Breast epithelium (tissue), 4 donors: Measurements from ENCODE around the gene OR51I2. TPM values are rescaled to one million over a fixed set of nuclear protein-coding genes. Genes with fewer than 3 reads are reported as not detected.

Experiments
- DNase-seq, 2 donors: peaks; one replicate each; pipeline ENCODE4 v3.0.0-alpha.2; 2019; ENCODE audit warnings: low spot score in 2 of 2
- H3K27ac ChIP-seq, 2 donors: fragments of 200-600 bp; sonication (generic) in 1 of 2; one replicate each; pipeline ENCODE4 v1.5.1; 2016 to 2019; ENCODE audit warnings: mild to moderate bottlenecking in 1 of 2
- H3K27me3 ChIP-seq, 2 donors: fragments of 200-600 bp; sonication (generic) in 1 of 2; one replicate each; pipeline versions ENCODE4 v1.5.1 to v1.6.0; 2017 to 2019; ENCODE audit warnings: control low read depth in 1 of 2, mild to moderate bottlenecking in 1 of 2
- H3K36me3 ChIP-seq: fragments of 200-600 bp; one replicate; pipeline ENCODE4 v1.5.1; 2019
- H3K4me1 ChIP-seq, 2 donors: fragments of 200-600 bp; sonication (generic); one replicate each; pipeline ENCODE4 v1.5.1; 2016 to 2019; ENCODE audit warnings: control low read depth in 1 of 2
- H3K4me3 ChIP-seq, 3 donors: fragments of 200-600 bp; sonication (generic); 1 replicate in 2 of 3; 2 replicates in 1 of 3; pipeline ENCODE4 v1.5.1; 2016 to 2019; ENCODE audit warnings: mild to moderate bottlenecking in 3 of 3, moderate library complexity in 2 of 3
- H3K9me3 ChIP-seq, 2 donors: fragments of 200-600 bp; sonication (generic) in 1 of 2; one replicate each; pipeline ENCODE4 v1.5.1; 2016 to 2019; ENCODE audit warnings: control low read depth in 1 of 2
- POLR2A ChIP-seq: fragments of 450-650 bp; IDR thresholded peaks from one replicate; pipeline ENCODE4 v1.6.1; 2016; ENCODE audit warnings: antibody characterized with exemption, mild to moderate bottlenecking, moderate library complexity
- POLR2AphosphoS5 ChIP-seq, 3 donors: sonication (generic); formaldehyde crosslinking; IDR thresholded peaks; one replicate each; pipeline ENCODE4 v1.6.1; 2017; ENCODE audit warnings: antibody characterized with exemption in 3 of 3
- intact Hi-C: fragments of 100-400 bp; cut with DNase I; formaldehyde crosslinking; loops from one replicate; pipeline ENCODE4 v1.15.1; 2023; ENCODE audit warnings: low total_unique reads
- total RNA-seq, 3 donors: library from RNA; depleted of rRNA; stranded (reverse); fragments of >200 nt; gene quantifications; one replicate each; pipeline ENCODE4 v1.1.0, GENCODE V29; 2016
- TF ChIP-seq, protein P1 (sequence below), 3 donors: fragments of 450-650 bp; IDR thresholded peaks; one replicate each; pipeline ENCODE4 v1.5.1; 2016 to 2017; ENCODE audit warnings: antibody characterized with exemption in 3 of 3, mild to moderate bottlenecking in 3 of 3, moderate library complexity in 3 of 3

OR51I2 gene
- total RNA-seq, 3 donors from 2014 or later, result not detected

DNA sequence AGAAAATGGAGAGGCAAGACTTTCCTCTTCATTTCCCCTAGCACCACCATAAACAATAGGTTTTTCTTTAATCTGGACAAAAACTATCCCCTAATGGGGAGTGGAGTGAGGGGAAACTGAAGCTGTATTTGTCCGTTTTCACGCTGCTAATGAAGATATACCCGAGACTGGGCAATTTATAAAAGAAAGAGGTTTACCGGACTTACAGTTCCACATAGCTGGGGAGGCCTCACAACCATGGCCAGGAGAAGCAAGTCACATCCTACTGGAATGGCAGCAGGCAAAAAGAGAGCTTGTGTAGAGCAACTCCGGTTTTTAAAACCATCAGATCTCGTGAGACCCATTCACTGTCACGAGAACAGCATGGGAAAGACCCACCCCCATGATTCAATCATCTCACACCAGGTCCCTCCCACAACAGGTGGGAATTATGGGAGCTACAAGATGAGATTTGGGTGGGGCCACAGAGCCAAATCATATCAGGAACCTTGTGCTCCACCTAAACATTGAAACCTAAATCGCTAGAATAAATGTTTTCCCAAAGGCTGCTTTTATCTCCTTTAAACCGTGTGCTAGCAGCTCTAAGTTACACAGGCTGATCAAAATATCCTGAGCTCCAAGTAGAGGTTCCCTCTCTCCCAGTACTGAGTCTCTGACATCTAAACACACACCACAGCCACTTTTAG, 56.4 kb downstream of the OR51I2 start:
- Histone ChIP-seq H3K27me3 (no peaks in the 10 kb centered on the region), H3K27ac (no peak overlapping the region), H3K4me1 (no peaks in the 10 kb centered on the region), H3K4me3 (no peak overlapping the region), H3K36me3 (no peaks in the 10 kb centered on the region), H3K9me3 (no peaks in the 10 kb centered on the region)
- no peak for DNase-seq
- intact Hi-C loops, result no loop called here
- TF ChIP-seq POLR2A, result no peak
- TF ChIP-seq POLR2AphosphoS5 (IDR thresholded peaks at IDR 0.05), result no peak
- TF ChIP-seq, protein P1, sequence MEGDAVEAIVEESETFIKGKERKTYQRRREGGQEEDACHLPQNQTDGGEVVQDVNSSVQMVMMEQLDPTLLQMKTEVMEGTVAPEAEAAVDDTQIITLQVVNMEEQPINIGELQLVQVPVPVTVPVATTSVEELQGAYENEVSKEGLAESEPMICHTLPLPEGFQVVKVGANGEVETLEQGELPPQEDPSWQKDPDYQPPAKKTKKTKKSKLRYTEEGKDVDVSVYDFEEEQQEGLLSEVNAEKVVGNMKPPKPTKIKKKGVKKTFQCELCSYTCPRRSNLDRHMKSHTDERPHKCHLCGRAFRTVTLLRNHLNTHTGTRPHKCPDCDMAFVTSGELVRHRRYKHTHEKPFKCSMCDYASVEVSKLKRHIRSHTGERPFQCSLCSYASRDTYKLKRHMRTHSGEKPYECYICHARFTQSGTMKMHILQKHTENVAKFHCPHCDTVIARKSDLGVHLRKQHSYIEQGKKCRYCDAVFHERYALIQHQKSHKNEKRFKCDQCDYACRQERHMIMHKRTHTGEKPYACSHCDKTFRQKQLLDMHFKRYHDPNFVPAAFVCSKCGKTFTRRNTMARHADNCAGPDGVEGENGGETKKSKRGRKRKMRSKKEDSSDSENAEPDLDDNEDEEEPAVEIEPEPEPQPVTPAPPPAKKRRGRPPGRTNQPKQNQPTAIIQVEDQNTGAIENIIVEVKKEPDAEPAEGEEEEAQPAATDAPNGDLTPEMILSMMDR (IDR thresholded peaks at IDR 0.05), result no peak

Other genes with a start within 250 kb of the OR51I2 start
- gene OR51V1, start 248.6 kb upstream of the OR51I2 start, total RNA-seq, result not detected
- 100 to 1,000 TPM in 2 of 3 donors, 10 to 100 TPM in 1; 71.8 to 334 (median 143) TPM for gene HBB, start 222.3 kb upstream of the OR51I2 start, total RNA-seq
- not detected for gene HBD, start 214.8 kb upstream of the OR51I2 start, total RNA-seq
- not detected for gene HBG1, start 199.5 kb upstream of the OR51I2 start, total RNA-seq
- gene HBG2, start 194.5 kb upstream of the OR51I2 start, total RNA-seq, result not detected
- not detected for gene HBE1, start 179.4 kb upstream of the OR51I2 start, total RNA-seq
- gene OR51B4, start 147.4 kb upstream of the OR51I2 start, total RNA-seq, result under 1 TPM in 1 of 3 donors, not detected in 2; 0.48 TPM
- gene OR51B2, start 125.0 kb upstream of the OR51I2 start, total RNA-seq, result 1 to 10 TPM in 1 of 3 donors, not detected in 2; 1.6 TPM
- gene OR51B5, start 105.8 kb upstream of the OR51I2 start, total RNA-seq, result 1 to 10 TPM in 2 of 3 donors, under 1 TPM in 1; 0.32 to 2.3 (median 1.0) TPM
- gene OR51B6, start 97.8 kb upstream of the OR51I2 start, total RNA-seq, result not detected
- gene OR51M1, start 65.5 kb upstream of the OR51I2 start, total RNA-seq, result not detected
- gene OR51Q1, start 27.2 kb upstream of the OR51I2 start, total RNA-seq, result not detected
- gene OR51I1, start 7.8 kb upstream of the OR51I2 start, total RNA-seq, result under 1 TPM in 1 of 3 donors, not detected in 2; 0.44 TPM
- not detected for gene OR52D1, start 39.4 kb downstream of the OR51I2 start, total RNA-seq
- under 1 TPM; 0.32 to 0.88 (median 0.66) TPM for gene UBQLN3, start 60.6 kb downstream of the OR51I2 start, total RNA-seq
- gene UBQLNL, start 67.4 kb downstream of the OR51I2 start, total RNA-seq, result 1 to 10 TPM; 1.1 to 2.3 (median 1.3) TPM
- gene OR52H1, start 99.2 kb downstream of the OR51I2 start, total RNA-seq, result 1 to 10 TPM in 2 of 3 donors, under 1 TPM in 1; 0.96 to 2.0 (median 1.8) TPM
- not detected for gene OR52B6, start 131.6 kb downstream of the OR51I2 start, total RNA-seq
- 1 to 10 TPM; 2.2 to 6.1 (median 2.6) TPM for gene TRIM6, start 147.3 kb downstream of the OR51I2 start, total RNA-seq
- gene TRIM34, start 175.7 kb downstream of the OR51I2 start, total RNA-seq, result 10 to 100 TPM in 2 of 3 donors, 1 to 10 TPM in 1; 5.9 to 12.1 (median 10.9) TPM
- 10 to 100 TPM; 17.1 to 34.4 (median 28.5) TPM for gene TRIM5, start 235.8 kb downstream of the OR51I2 start, total RNA-seq
- 10 to 100 TPM; 59.7 to 90.3 (median 62.3) TPM for gene TRIM22, start 240.5 kb downstream of the OR51I2 start, total RNA-seq